Lower leg skin (tissue), 3 donors: Measurements from ENCODE around the gene POU2AF1.

Experiments used
- CTCF ChIP-seq, 3 donors: fragments of 450-650 bp; IDR thresholded peaks; one replicate each; pipeline ENCODE4 v1.5.1; 2016; ENCODE audit warnings: antibody characterized with exemption in 3 of 3, mild to moderate bottlenecking in 3 of 3, moderate library complexity in 2 of 3
- POLR2A ChIP-seq, 2 donors: fragments of 450-650 bp; IDR thresholded peaks; one replicate each; pipeline ENCODE4 v1.6.1; 2016 to 2017; ENCODE audit warnings: antibody characterized with exemption in 2 of 2, mild to moderate bottlenecking in 1 of 2, moderate library complexity in 1 of 2

- TF ChIP-seq CTCF (IDR thresholded peaks at IDR 0.05) (no peak), POLR2A (IDR thresholded peaks at IDR 0.05) (no peak)
These were observed 67.0 kb downstream of the POU2AF1 start for GRCh38 chr11:111312076-111312475.
